GM13976 (cell line): ENCODE data around the gene STAB1.

Experiments
- DNase-seq: peaks from one replicate; pipeline ENCODE4 v3.0.0; 2012; ENCODE audit warnings: low spot score
- in situ Hi-C: fragments of 300-500 bp; cut with MboI; formaldehyde crosslinking; loops from one replicate; pipeline ENCODE4 v1.12.0; 2022; ENCODE audit warnings: low sequenced_read_pairs, mixed read lengths, inconsistent platforms; ENCODE audit not compliant: unreplicated experiment
- TF ChIP-seq, protein P1 (sequence below): IDR thresholded peaks from 2 replicates; pipeline ENCODE4 v1.5.1; 2012; ENCODE audit warnings: borderline replicate concordance, mild to moderate bottlenecking; ENCODE audit not compliant: insufficient read depth; ENCODE audit errors: extremely low read depth, missing control alignments, control extremely low read depth

Gene STAB1

DNA sequence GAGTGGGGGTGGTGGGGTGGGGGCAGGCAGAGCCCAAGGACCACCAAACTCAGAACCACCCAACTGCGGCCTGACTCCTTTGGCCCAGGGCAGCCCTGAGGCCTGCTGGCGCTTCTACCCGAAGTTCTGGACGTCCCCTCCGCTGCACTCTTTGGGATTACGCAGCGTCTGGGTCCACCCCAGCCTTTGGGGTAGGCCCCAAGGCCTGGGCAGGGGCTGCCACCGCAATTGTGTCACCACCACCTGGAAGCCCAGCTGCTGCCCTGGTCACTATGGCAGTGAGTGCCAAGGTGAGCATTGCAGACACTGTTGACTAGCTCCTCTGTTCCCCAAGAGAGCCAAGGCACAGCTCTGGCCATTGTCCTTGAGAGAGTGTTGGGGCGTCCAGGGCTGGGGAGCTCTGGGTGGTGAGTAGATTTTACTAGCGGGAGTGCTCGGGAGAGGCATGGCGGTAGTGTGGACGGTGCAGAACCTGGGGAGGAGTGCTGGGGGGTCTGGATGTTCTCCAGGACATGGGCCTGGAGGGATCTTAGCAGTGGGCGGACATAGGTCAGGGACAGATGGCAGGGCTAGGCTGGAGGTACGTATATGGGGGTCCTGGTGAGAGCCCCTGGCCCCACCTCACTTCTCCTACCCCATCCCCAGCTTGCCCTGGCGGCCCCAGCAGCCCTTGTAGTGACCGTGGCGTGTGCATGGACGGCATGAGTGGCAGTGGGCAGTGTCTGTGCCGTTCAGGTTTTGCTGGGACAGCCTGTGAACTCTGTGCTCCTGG lies 25.8 kb downstream of the STAB1 start:
- in situ Hi-C loops, result no loop called here
- TF ChIP-seq, protein P1, sequence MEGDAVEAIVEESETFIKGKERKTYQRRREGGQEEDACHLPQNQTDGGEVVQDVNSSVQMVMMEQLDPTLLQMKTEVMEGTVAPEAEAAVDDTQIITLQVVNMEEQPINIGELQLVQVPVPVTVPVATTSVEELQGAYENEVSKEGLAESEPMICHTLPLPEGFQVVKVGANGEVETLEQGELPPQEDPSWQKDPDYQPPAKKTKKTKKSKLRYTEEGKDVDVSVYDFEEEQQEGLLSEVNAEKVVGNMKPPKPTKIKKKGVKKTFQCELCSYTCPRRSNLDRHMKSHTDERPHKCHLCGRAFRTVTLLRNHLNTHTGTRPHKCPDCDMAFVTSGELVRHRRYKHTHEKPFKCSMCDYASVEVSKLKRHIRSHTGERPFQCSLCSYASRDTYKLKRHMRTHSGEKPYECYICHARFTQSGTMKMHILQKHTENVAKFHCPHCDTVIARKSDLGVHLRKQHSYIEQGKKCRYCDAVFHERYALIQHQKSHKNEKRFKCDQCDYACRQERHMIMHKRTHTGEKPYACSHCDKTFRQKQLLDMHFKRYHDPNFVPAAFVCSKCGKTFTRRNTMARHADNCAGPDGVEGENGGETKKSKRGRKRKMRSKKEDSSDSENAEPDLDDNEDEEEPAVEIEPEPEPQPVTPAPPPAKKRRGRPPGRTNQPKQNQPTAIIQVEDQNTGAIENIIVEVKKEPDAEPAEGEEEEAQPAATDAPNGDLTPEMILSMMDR, result no peak
- no peak for DNase-seq

DNA sequence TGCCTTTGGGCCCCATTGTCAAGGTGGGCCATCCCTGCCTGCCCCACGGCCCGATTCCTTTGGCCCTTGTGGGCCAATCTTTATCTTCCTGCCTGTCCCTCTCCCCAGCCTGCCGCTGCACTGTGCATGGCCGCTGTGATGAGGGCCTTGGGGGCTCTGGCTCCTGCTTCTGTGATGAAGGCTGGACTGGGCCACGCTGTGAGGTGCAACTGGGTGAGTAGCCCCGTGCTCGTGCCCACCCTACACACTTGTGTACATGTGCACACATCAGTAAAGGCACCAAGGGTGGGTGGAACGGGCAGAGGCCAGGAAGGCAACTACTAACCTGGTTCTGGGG lies 26.3 kb downstream of the STAB1 start:
- in situ Hi-C loops, result no loop called here
- TF ChIP-seq, protein P1, result no peak
- no peak for DNase-seq

DNA sequence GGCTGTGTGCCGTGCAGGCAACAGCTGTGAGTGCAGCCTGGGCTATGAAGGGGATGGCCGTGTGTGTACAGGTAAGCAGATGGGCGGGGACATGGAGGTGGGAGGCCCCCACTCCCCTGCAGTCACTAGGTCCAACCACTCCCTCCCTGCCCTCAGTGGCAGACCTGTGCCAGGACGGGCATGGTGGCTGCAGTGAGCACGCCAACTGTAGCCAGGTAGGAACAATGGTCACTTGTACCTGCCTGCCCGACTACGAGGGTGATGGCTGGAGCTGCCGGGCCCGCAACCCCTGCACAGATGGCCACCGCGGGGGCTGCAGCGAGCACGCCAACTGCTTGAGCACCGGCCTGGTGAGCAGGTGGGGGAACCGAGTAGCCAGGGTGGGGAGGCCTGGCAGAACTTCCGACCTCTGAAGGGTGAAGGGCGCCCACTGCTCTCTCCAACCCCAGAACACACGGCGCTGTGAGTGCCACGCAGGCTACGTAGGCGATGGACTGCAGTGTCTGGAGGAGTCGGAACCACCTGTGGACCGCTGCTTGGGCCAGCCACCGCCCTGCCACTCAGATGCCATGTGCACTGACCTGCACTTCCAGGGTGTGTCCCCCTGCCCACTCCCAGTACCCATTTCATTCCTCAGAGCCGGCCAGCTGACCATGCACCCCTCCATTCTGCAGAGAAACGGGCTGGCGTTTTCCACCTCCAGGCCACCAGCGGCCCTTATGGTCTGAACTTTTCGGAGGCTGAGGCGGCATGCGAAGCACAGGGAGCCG lies 26.9 kb downstream of the STAB1 start:
- DNase-seq, result no peak
- TF ChIP-seq, protein P1, result no peak
- in situ Hi-C loops, result no loop called here

DNA sequence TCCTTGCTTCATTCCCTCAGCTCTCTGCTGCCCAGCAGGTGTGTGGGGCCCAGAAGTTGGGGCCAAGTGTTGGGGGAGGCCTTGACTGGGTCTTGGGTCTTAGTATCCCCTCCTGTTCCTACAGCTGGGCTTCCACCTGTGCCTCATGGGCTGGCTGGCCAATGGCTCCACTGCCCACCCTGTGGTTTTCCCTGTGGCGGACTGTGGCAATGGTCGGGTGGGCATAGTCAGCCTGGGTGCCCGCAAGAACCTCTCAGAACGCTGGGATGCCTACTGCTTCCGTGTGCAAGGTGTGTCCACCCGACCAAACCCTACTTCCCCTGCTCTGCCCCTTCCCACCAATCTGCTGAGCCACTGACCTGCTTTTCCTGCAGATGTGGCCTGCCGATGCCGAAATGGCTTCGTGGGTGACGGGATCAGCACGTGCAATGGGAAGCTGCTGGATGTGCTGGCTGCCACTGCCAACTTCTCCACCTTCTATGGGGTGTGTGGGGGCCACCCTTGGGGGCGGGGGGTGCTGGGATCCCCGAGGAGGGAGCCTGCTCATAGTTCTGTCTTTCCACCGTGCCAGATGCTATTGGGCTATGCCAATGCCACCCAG lies 27.6 kb downstream of the STAB1 start:
- no peak for DNase-seq
- in situ Hi-C loops, result no loop called here

DNA sequence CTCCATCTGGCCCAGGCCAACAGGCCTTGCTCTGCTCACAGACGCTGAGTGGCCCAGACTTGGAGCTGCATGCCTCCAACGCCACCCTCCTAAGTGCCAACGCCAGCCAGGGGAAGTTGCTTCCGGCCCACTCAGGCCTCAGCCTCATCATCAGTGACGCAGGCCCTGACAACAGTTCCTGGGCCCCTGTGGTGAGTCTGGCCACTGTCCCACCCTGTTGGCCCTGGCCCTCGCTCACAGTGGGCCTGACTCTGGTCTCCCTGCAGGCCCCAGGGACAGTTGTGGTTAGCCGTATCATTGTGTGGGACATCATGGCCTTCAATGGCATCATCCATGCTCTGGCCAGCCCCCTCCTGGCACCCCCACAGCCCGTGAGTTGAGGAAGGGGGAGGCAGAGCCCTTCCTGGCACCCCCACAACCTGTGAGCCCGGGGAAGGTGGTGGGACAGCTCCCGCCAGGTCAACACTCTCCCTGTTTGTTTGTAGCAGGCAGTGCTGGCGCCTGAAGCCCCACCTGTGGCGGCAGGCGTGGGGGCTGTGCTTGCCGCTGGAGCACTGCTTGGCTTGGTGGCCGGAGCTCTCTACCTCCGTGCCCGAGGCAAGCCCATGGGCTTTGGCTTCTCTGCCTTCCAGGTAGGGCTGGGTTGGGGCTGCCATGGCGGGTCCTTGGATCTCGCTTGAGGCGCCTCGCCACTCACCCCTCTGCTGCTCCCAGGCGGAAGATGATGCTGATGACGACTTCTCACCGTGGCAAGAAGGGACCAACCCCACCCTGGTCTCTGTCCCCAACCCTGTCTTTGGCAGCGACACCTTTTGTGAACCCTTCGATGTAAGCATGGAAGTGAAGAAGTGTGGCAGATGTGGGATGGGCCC lies 28.5 kb downstream of the STAB1 start:
- TF ChIP-seq, protein P1, result no peak
- in situ Hi-C loops, result no loop called here
- DNase-seq, result no peak

More for the DNA sequence above, 27.6 kb downstream of the STAB1 start:
- TF ChIP-seq, protein P1, result no peak

DNA sequence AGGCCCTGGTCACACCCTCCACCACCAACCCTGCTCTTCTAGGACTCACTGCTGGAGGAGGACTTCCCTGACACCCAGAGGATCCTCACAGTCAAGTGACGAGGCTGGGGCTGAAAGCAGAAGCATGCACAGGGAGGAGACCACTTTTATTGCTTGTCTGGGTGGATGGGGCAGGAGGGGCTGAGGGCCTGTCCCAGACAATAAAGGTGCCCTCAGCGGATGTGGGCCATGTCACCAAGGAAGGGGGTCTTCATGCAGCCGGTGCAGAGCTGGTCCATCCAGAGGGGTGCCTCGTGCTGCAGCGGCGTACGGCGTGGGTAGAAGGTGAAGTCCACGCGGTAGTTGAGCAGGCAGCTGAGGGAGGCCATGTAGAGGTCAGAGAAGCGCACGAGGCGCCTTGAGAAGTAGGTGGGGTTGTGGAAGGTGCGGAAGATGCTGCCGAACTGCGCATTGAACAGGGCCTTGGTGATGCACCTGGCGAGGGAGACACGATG lies 29.2 kb downstream of the STAB1 start:
- in situ Hi-C loops, result no loop called here
- no peak for DNase-seq
- TF ChIP-seq, protein P1, result no peak
